OCI-LY1 (cell line): ENCODE results near the gene GATAD2A.

Experiments
- CTCF ChIP-seq: fragments of 200-600 bp; sonication (generic), shearing (Covaris generic); IDR thresholded peaks from 2 replicates; pipeline ENCODE4 v1.5.1; 2017; ENCODE audit warnings: mild to moderate bottlenecking, antibody characterized with exemption, low read length, moderate library complexity, mixed read lengths
- EZH2 ChIP-seq: fragments of 200-600 bp; sonication (generic), shearing (Covaris generic); IDR thresholded peaks from 2 replicates; pipeline ENCODE4 v1.8.0; 2017; ENCODE audit warnings: borderline replicate concordance, mixed run types, mild to moderate bottlenecking, antibody characterized with exemption, low read length, moderate library complexity, mixed read lengths

- no peak for TF ChIP-seq CTCF
- no peak for TF ChIP-seq EZH2
Observed at GRCh38 chr19:19480688-19481087, 75.2 kb downstream of the GATAD2A start.
